DMS153 (cell line): ENCODE results near the gene SEC14L1.
A peak's percentile ranks its signal among the peaks of the same experiment; 100 is the strongest.

ENCODE experiments used
- DNase-seq: peaks from one replicate; lab custom pipeline; 2025; lab: John Stamatoyannopoulos, UW

Gene SEC14L1

DNA sequence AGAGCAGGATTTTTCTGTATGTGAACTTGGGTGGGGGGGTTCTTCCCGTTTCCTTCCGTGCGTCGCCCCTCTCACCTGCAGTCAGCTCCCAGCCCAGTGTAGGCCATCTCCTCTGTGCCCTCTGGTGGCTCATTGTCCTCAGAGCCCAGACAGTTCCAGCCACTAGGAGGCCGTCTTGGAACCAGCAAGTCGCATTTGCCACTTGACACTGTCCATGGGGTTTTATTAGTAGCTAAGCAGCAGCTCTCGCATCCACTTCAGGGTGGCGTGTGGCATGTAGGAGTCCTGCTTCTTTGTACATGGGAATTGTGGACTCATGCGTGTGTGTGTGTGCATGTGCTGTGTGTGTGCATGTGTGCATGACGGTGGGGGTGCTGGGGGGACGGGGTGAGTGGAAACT is 74.0 kb downstream of the SEC14L1 start:
- DNase-seq, result peak; percentile 22

- no peak for DNase-seq
Observed at GRCh38 chr17:77215281-77215680, 74.5 kb downstream of the SEC14L1 start.

DNA sequence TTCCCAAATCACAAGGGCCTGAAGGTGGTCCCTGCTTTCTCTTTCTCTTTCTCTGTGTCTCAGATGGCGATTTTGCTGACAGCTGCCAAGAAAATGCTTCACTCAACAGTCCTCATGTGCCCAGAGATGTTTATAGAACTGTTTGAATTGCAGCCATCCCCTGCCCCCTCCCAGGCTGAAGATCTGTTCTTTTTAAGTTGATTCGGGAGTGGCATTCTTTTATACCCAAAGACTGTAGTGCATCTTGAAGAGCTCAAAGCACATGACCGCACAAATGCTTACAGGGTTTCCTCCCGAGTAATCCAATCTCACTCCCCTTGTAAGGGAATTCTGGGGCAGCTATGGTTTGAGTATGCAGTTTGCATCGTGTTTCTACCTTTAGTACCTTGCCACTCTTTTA is 75.7 kb downstream of the SEC14L1 start:
- no peak for DNase-seq

DNA sequence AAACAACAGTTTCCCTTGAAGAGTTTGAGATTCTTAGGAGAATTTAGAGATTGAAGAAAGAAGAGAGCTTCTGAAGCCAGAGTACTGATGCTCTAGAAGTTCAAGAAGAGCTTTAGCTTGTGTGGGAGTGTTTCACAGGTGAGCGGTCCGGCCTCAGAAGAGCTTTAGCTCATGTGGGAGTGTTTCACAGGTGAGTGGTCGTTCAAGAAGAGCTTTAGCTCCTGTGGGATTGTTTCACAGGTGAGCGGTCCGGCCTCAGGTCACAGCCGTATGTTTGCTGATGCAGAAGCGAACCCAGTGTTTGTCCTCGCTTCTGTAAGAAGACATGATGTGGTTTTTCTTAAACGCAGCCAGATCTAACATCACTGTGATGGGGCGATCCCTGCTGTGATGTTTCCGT is 76.4 kb downstream of the SEC14L1 start:
- no peak for DNase-seq

DNA sequence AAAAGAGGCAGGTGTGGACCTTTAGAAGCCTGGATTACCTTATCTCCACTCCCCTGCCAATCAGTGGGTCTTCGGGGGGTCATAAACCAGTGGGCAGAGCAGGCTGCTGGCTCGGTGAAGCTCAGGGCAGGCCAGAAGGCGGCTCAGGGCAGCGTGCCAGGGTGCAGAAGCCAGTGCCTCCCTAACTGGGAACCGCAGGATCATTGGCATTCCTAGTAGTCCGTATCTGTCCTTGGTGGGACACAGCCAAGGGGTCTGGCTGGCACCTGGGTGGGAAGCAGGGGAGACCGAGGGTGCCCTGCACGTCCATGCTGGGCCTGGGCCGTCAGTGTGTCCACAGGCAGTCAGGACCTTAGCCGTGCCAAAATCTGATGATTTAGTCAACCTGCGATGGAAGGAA is 76.8 kb downstream of the SEC14L1 start:
- DNase-seq, result no peak

DNA sequence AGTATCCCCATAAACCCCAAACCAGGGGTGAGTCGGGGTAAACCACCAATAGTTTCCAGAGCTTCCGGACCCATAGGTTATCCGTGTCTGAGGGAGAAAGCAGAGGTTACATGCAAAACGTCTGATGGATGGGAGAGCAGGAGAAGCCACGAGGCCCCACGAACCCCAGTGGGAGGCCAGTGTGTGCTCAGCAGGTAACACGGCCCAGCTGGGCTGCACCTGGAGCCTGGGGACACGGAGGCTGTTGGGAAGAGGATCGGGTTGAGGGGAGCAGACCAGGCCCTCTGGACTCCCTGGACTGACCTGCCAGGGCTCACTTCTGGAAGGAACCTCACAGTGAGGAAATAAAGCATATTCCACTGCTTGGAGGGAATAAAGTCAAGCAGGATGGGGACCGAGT is 78.1 kb downstream of the SEC14L1 start:
- DNase-seq, result no peak

DNA sequence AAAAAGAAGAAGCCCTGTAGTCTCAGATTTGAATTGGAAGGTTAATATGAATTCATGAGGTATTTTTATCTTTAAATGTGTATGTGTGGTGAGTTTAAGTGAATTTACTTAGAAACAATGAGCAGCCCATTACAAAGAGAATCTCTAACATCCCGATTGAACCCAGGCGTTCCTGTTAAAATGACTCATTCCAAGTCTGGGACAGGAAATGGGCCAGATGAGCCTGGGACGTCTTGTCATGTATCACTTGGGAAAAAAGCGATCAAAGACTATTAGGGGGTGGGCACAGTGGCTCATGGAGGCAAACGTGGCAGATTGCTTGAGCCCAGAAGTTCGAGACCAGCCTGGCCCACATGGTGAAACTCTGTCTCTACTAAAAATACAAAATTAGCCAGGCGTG is 81.6 kb downstream of the SEC14L1 start:
- DNase-seq, result no peak

DNA sequence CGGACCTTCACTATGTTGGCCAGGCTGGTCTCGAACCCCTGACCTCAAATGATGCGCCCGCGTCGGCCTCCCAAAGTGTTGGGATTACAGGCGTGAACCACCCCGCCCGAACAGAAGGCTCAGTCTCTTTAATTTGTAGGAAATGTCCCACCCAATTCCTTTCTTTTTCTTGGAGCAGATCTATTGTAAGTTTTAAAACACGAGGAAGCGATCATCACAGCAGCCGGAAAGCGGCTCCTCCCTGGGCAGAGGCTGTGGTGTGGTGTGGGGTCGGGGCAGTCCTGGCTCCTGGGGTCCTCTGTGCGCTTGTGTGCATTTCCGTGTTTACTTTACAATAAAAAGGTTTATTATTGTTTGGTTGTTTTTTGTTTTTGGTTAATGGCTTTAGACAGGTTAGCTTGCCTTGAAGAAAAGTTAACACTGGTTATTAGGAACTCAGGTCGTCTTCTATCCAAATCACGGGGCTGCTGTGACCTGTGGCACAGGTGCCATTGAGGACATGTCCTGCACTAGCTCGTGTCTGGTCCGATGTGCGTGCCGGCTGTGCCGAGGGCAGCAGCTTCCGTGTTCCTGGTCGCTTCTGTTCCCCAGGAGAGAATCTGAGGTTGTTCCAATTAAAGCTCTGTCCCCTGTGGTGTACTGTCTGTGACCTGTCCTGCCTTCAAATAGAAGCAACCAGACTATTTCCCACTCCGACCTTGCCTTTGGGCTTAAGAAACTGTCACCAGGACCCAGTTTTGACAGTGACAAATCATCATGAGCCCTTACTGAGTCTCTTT is 83.1 kb downstream of the SEC14L1 start:
- no peak for DNase-seq

DNA sequence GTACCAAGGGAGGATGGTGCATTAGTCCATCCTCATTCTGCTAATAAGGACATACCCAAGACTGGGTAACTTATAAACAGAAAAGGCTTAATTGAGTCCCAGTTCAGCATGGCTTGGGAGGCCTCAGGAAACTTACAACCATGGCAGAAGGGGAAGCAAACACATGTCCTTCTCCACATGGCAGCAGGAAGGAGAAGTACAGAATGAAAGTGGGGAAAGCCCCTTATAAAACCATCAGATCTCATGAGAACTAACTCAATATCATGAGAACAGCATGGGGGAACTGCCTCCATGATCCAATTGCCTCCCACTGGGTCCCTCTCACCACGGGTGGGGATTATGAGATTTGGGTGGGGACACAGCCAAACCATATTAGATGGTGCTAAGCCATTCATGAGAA is 84.5 kb downstream of the SEC14L1 start:
- no peak for DNase-seq

DNA sequence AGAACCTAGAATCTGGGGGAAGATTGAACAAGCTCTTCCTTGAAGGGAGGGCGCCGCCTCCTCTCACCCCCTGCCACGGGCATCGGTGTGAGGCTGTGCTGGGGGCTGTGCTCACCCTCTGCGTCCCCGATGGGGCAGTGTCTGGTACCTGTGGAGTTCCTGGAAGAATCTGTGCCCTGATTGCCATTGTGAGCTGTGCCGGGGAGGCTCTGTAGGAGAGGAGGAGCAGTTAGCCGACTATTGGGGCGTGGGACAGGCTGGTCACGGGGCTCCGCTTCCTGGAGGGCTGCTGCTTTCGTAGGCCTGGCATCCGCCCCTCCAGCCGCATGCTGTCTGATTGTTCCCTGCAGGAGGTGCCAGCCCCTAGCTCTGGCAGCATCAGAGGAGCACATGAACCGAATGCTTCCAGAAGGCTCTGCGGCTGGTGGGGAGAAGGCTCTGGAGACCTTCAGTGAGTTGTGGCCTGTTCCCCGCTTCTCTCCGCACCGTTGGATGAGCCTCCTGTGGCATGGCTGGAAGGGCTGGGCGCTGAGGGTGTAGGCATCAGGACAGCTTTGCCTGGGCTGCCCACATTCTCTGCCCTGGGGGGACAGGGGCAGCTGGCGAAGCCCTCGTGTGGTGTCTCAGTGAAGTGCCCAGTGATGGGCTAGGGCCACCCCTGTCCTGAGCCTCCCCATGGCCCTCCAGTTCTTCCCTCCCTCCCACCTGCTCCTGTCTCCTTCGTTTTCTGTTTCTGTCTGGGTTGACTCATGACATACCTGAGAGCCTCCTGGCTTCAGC is 86.9 kb downstream of the SEC14L1 start:
- DNase-seq, result no peak

GRCh38 chr17:77228241-77228752 is 87.5 kb downstream of the SEC14L1 start:
- DNase-seq, result no peak

DNA sequence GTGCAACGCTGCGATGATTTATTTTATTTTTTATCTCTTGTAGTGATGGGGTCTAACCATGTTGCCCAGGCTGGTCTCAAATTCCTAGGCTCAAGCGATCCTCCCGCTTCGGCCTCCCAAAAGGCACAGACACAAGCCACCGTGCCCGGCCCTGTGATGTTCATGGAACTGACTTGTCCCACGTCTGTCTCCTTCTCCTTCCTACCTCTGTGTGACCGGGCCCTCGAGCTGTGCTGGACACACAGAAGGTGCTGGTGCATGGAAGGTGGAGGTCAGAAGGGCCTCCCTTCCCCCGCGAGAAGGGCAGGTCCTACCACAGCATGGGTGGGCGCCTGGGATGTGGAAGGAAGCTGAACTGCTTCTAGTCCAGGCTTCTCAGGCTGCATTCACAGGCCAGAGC is 88.0 kb downstream of the SEC14L1 start:
- DNase-seq, result no peak

DNA sequence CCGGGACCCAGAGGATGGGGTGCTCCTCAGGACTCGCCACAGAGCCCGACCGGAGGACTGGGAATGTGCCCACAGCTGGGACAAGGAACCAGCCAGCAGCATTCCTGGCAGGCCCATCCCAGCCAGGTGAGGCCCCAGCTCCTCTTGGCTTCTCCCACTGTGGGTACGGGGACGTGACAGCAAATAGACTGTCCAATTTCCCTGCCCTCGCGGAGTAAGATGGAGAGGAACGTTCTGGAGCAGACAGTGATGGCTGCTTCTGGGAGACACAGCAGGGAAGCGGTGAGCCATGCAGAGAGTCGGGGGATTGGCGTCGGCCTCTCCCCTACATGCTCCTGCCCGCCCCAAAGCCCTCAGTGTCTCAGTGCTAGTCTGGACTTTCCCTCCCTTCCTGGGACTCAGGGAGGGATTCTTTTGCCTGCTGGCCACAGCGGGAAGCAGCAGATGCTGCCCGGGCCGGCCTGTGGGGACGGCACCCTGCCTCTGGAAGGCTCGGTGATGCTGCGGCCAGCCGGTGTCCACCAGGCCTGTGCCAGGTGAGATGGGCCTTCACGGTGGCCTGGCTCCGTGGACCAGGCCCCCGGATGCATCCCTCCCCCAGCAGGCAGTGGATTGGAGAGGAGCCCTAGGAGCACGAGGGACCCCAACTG is 89.1 kb downstream of the SEC14L1 start:
- DNase-seq, result no peak

DNA sequence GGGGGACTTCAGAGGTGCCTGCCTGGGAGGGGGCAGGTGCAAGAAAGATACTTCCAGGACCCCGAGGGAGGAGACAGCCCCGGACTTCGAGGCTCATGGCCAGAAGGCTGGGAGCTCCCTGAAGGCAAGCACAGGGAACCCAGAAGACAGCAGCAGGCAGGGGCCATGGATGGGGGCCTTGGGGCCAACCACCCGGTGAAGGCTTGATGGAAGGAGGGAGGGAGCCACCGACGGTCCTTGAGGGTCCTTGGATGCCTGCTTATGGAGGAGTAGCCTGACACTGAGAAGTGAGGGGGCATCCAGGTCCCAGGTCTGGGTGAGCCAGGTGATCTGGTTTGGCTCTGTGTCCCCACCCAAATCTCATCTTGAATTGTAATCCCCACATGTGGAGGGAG is 89.7 kb downstream of the SEC14L1 start:
- no peak for DNase-seq

DNA sequence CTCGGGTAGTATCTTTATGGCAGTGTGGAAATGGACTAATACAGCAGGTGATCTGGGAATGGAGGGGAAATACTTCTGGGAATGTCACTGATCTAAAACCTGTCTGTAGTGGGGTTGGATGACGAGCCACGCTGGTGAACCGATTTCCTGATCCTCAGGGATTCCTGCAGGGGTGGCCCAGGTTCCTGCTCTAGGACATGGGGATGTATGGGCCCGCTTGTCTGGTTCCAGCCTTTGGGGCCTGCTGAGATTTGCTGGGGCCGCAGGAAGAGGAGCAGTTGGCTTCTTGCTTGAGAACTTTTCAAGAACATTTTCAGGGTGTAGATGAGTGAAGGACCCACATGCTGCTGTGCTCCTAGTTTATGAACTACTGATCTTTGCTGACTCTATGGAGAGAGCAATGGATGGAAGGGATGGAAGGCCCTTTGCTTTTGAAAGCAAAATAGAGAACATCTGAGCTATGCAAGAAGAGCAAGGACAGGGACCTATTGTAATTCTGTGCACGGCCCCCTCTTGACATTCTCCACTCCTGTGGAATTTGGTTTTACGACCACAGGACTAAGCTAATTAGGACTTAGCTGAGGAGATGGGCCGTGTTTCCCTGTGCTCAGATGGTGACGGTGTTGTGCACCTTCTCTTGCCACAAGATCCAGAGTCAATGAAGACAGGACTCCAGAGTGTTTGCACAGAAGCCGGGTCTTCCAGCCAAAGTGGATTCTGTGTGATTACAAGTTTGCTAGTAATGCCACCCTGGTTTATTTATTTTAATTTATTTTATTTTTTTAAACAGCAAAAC is 90.5 kb downstream of the SEC14L1 start:
- DNase-seq, result no peak

DNA sequence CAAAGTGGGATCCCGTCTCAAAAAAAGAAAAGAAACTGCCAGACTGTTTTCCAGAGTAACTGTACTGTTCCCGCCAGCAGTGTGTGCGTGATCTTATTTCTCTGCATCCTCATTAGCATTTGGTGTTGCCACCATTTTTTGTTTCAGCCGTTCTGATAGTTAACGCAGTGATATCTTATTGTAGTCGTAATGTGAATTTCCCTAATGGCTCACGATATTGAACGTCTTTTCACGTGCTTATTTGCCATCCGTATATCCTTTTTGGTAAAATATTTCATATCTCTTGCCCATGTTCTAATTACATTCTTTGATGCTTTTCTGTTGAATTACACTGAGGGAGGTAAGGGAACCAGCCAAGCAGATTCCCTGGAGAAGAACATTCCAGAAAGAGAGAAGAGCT is 92.4 kb downstream of the SEC14L1 start:
- DNase-seq, result no peak

DNA sequence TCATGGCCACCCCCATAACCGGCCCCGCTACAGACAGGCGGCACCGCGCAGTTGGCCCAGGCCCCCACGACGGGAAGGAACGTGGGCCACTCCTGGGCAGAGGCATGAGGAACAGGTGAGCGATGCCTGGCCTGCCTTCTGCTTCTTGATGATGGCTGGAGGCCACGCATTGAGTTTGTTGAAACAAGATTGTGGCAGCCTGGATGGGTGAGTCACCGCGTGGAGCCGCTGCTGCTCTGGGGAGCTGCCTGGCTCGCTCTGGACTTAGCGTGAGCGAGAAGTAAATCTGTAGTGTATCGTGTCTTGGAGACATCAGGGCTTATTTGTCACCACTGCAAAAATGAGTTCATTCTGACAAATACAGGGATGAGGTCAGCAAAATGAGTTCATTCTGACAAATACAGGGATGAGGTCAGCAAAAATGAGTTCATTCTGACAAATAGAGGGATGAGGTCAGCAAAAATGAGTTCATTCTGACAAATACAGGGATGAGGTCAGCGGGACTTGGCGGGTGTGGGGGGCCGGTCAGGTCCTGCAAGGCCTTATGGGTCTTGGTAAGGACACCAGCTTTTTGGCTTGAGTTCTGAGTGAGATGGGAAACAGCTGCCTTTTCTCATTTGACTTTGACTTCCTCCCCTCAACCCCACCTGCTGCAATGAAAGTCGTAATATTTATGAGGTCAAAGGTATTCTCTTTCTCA is 93.0 kb downstream of the SEC14L1 start:
- no peak for DNase-seq

DNA sequence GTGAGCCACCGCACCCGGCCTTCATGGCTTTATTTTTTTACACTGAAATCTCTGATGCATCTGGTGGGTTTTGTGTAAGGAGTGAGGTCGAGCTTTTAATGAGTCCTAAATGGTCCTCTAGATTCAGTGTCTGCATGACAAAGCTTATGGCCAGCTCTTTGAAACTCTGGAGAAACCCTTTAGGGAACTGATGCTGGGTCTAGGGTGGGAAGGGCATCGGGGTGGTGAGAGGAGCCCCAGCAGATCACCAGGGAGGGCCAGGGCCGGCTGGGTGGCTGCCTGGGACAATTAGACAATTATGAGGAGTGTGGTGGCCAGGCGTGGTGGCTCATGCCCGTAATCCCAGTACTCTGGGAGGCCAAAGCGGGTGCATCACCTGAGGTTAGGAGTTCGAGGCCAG is 93.9 kb downstream of the SEC14L1 start:
- no peak for DNase-seq

GRCh38 chr17:77235370-77235941 is 94.7 kb downstream of the SEC14L1 start:
- peak; percentile 22 for DNase-seq

- no peak for DNase-seq
Observed at GRCh38 chr17:77237232-77238008, 96.7 kb downstream of the SEC14L1 start.
